ENCODE results near the gene RNF225. TPM values are rescaled to one million over a fixed set of nuclear protein-coding genes. Genes with fewer than 3 reads are reported as not detected.

RNF225 gene
- total RNA-seq (2022; extraction: Qiagen RNA extraction; ENCODE audit: low read depth), result 0.14 to 0.17 TPM (median 0.15 TPM) in 4 of 5 replicates, not detected in the other

GRCh38 chr19:58395220-58395978 lies at the start of gene RNF225:
RNF225 (plus strand) TSS chr19:58395656; CDS start chr19:58396090, 434 bp downstream.

GRCh38 chr19:58352760-58353671 lies 42.4 kb upstream of the RNF225 start, which contains the start of gene A1BG:
A1BG (minus strand) TSS chr19:58353492; CDS start chr19:58353437, 55 bp downstream.

GRCh38 chr19:58362272-58362994 lies 33.0 kb upstream of the RNF225 start, which contains the start of gene ZNF497:
ZNF497 (minus strand) TSS chr19:58362751; CDS start chr19:58357635, 5,116 bp downstream.

GRCh38 chr19:58380662-58381459 lies 14.6 kb upstream of the RNF225 start, which contains the start of gene ZNF837:
ZNF837 (minus strand) TSS chr19:58381030; CDS start chr19:58369332, 11,698 bp downstream.

GRCh38 chr19:58386576-58387337 lies 8.7 kb upstream of the RNF225 start, which contains the start of gene RPS5:
RPS5 (plus strand) TSS chr19:58387269; CDS start chr19:58388138, 869 bp downstream.

GRCh38 chr19:58408152-58409009 lies 12.9 kb downstream of the RNF225 start, which contains the start of gene ZNF584:
ZNF584 (plus strand) TSS chr19:58408649; CDS start chr19:58409148, 499 bp downstream.

GRCh38 chr19:58439576-58440554 lies 44.4 kb downstream of the RNF225 start, which contains the start of gene ZNF132:
ZNF132 (minus strand) TSS chr19:58440153; CDS start chr19:58439821, 332 bp downstream.

Other genes with a start within 250 kb of the RNF225 start
- gene ZNF329, start 244.9 kb upstream of the RNF225 start, total RNA-seq (2022; extraction: Qiagen RNA extraction; ENCODE audit: low read depth), result 2.6 to 3.4 TPM (median 3.1 TPM) in 5 replicates
- 12.9 to 16.3 TPM (median 14.3 TPM) in 5 replicates for gene ZNF274, start 212.6 kb upstream of the RNF225 start, total RNA-seq (2022; extraction: Qiagen RNA extraction; ENCODE audit: low read depth)
- gene ZNF544, start 166.7 kb upstream of the RNF225 start, total RNA-seq (2022; extraction: Qiagen RNA extraction; ENCODE audit: low read depth), result 15.3 to 20.5 TPM (median 18.0 TPM) in 5 replicates
- 1.1 to 1.6 TPM (median 1.1 TPM) in 5 replicates for gene ZNF8, start 116.7 kb upstream of the RNF225 start, total RNA-seq (2022; extraction: Qiagen RNA extraction; ENCODE audit: low read depth)
- 94.6 to 118 TPM (median 98.3 TPM) in 5 replicates for gene ERVK3-1, start 90.3 kb upstream of the RNF225 start, total RNA-seq (2022; extraction: Qiagen RNA extraction; ENCODE audit: low read depth)
- 2.4 to 3.2 TPM (median 2.8 TPM) in 5 replicates for gene ZSCAN22, start 68.7 kb upstream of the RNF225 start, total RNA-seq (2022; extraction: Qiagen RNA extraction; ENCODE audit: low read depth)
- gene A1BG, start 42.2 kb upstream of the RNF225 start, total RNA-seq (2022; extraction: Qiagen RNA extraction; ENCODE audit: low read depth), result 8.0 to 14.5 TPM (median 12.0 TPM) in 5 replicates
- gene ZNF497, start 32.9 kb upstream of the RNF225 start, total RNA-seq (2022; extraction: Qiagen RNA extraction; ENCODE audit: low read depth), result 0.85 to 1.9 TPM (median 1.6 TPM) in 5 replicates
- 0.99 to 1.7 TPM (median 1.5 TPM) in 5 replicates for gene ZNF837, start 14.6 kb upstream of the RNF225 start, total RNA-seq (2022; extraction: Qiagen RNA extraction; ENCODE audit: low read depth)
- gene RPS5, start 8.4 kb upstream of the RNF225 start, total RNA-seq (2022; extraction: Qiagen RNA extraction; ENCODE audit: low read depth), result 2,117 to 2,734 TPM (median 2,532 TPM) in 5 replicates
- gene ZNF584, start 13.0 kb downstream of the RNF225 start, total RNA-seq (2022; extraction: Qiagen RNA extraction; ENCODE audit: low read depth), result 16.6 to 19.0 TPM (median 18.6 TPM) in 5 replicates
- gene ZNF132, start 44.5 kb downstream of the RNF225 start, total RNA-seq (2022; extraction: Qiagen RNA extraction; ENCODE audit: low read depth), result 0.08 to 0.10 TPM (median 0.09 TPM) in 3 of 5 replicates, not detected in the others
- 6.9 to 7.8 TPM (median 7.1 TPM) in 5 replicates for gene ZNF324B, start 56.0 kb downstream of the RNF225 start, total RNA-seq (2022; extraction: Qiagen RNA extraction; ENCODE audit: low read depth)
- gene ZNF324, start 71.4 kb downstream of the RNF225 start, total RNA-seq (2022; extraction: Qiagen RNA extraction; ENCODE audit: low read depth), result 7.7 to 10.2 TPM (median 9.6 TPM) in 5 replicates
- gene ZNF446, start 80.7 kb downstream of the RNF225 start, total RNA-seq (2022; extraction: Qiagen RNA extraction; ENCODE audit: low read depth), result 12.2 to 14.5 TPM (median 13.4 TPM) in 5 replicates
- gene SLC27A5, start 116.3 kb downstream of the RNF225 start, total RNA-seq (2022; extraction: Qiagen RNA extraction; ENCODE audit: low read depth), result 23.2 to 33.8 TPM (median 30.2 TPM) in 5 replicates
- 14.2 to 19.3 TPM (median 18.6 TPM) in 5 replicates for gene ZBTB45, start 124.2 kb downstream of the RNF225 start, total RNA-seq (2022; extraction: Qiagen RNA extraction; ENCODE audit: low read depth)
- 647 to 874 TPM (median 726 TPM) in 5 replicates for gene TRIM28, start 148.4 kb downstream of the RNF225 start, total RNA-seq (2022; extraction: Qiagen RNA extraction; ENCODE audit: low read depth)
- 182 to 209 TPM (median 197 TPM) in 5 replicates for gene CHMP2A, start 159.4 kb downstream of the RNF225 start, total RNA-seq (2022; extraction: Qiagen RNA extraction; ENCODE audit: low read depth)
- 129 to 162 TPM (median 147 TPM) in 5 replicates for gene UBE2M, start 163.0 kb downstream of the RNF225 start, total RNA-seq (2022; extraction: Qiagen RNA extraction; ENCODE audit: low read depth)
- 11.7 to 19.5 TPM (median 15.9 TPM) in 5 replicates for gene MZF1, start 177.7 kb downstream of the RNF225 start, total RNA-seq (2022; extraction: Qiagen RNA extraction; ENCODE audit: low read depth)